Mammary epithelial cell (primary cell): ENCODE results near the gene CLSTN3.

Source experiments
- CTCF ChIP-seq, 2 donors: IDR thresholded peaks in 1 of 2; conservative IDR thresholded peaks in 1 of 2; 2 replicates each; pipeline ENCODE4 v1.5.1; 2011 to 2012; ENCODE audit warnings: inconsistent platforms in 2 of 2, low read length in 2 of 2, mild to moderate bottlenecking in 2 of 2, control low read depth in 1 of 2, low read depth in 1 of 2; ENCODE audit not compliant: insufficient read depth in 1 of 2; ENCODE audit errors: extremely low read depth in 1 of 2
- EZH2 ChIP-seq: IDR thresholded peaks from 2 replicates; pipeline ENCODE4 v1.6.1; 2012; ENCODE audit warnings: low read length, inconsistent platforms, borderline replicate concordance

GRCh38 chr12:7203109-7203508, 72.9 kb downstream of the CLSTN3 start:
- TF ChIP-seq CTCF (conservative IDR thresholded peaks at IDR 0.05 in 1 of 2, IDR thresholded peaks at IDR 0.05 in 1 of 2; ENCODE audit: extremely low read depth in 1 of 2, insufficient read depth in 1 of 2, low read depth in 1 of 2, low read length in 2 of 2) (no peak), EZH2 (no peak)
